ENCODE results near the gene SEPTIN3. TPM values are rescaled to one million over a fixed set of nuclear protein-coding genes. Genes with fewer than 3 reads are reported as not detected.

Gene SEPTIN3
- total RNA-seq, 1 donor from 2014 or later, result 0.51 TPM

GRCh38 chr22:41975299-41976069 is 6.2 kb downstream of the SEPTIN3 start:
- no peak for DNase-seq

- peak; percentile 34 for DNase-seq
These were observed 7.0 kb downstream of the SEPTIN3 start for GRCh38 chr22:41976070-41976901.

GRCh38 chr22:41976961-41977566 is 7.8 kb downstream of the SEPTIN3 start:
- no peak for DNase-seq

GRCh38 chr22:41978732-41979131 is 9.5 kb downstream of the SEPTIN3 start:
- DNase-seq, result no peak

- DNase-seq, result no peak
These were observed 10.4 kb downstream of the SEPTIN3 start for GRCh38 chr22:41979423-41980250.

GRCh38 chr22:41982865-41983264 is 13.6 kb downstream of the SEPTIN3 start:
- no peak for DNase-seq

GRCh38 chr22:41983513-41984405 is 14.5 kb downstream of the SEPTIN3 start:
- DNase-seq, result no peak

GRCh38 chr22:41987276-41987675 is 18.0 kb downstream of the SEPTIN3 start:
- DNase-seq, result no peak

- no peak for DNase-seq
These were observed 20.0 kb downstream of the SEPTIN3 start for GRCh38 chr22:41989246-41989645.

GRCh38 chr22:41991111-41991510 is 21.9 kb downstream of the SEPTIN3 start:
- DNase-seq, result no peak

GRCh38 chr22:41992496-41992895 is 23.3 kb downstream of the SEPTIN3 start:
- no peak for DNase-seq

GRCh38 chr22:41995211-41995610 is 26.0 kb downstream of the SEPTIN3 start:
- no peak for DNase-seq

GRCh38 chr22:41996826-41997225 is 27.6 kb downstream of the SEPTIN3 start:
- no peak for DNase-seq

- peak; percentile 77 for DNase-seq
These were observed 29.4 kb downstream of the SEPTIN3 start, which contains the start of gene WBP2NL for GRCh38 chr22:41998361-41999261. Gene WBP2NL, plus strand, starts transcription at chr22:41998788. Its CDS starts 31 bp downstream, at chr22:41998819.

- no peak for DNase-seq
These were observed 31.2 kb downstream of the SEPTIN3 start for GRCh38 chr22:42000466-42000865.

- DNase-seq, result no peak
These were observed 31.9 kb downstream of the SEPTIN3 start for GRCh38 chr22:42001121-42001520.

GRCh38 chr22:42001706-42002105 is 32.5 kb downstream of the SEPTIN3 start:
- DNase-seq, result no peak

- no peak for DNase-seq
These were observed 38.7 kb downstream of the SEPTIN3 start for GRCh38 chr22:42007922-42008321.

GRCh38 chr22:42010778-42011177 is 41.5 kb downstream of the SEPTIN3 start:
- DNase-seq, result no peak

- no peak for DNase-seq
These were observed 44.1 kb downstream of the SEPTIN3 start for GRCh38 chr22:42013385-42013784.
